DND-41 (cell line): ENCODE results near the gene TFR2.

Experiments
- CTCF ChIP-seq: IDR thresholded peaks from 2 replicates; pipeline ENCODE4 v1.5.1; 2012; ENCODE audit warnings: borderline replicate concordance, low read length, moderate library complexity, mild to moderate bottlenecking; ENCODE audit not compliant: poor library complexity, severe bottlenecking; ENCODE audit errors: extremely low read depth
- EZH2 ChIP-seq: IDR thresholded peaks from 3 replicates; pipeline ENCODE4 v1.6.1; 2012; ENCODE audit warnings: borderline replicate concordance, low read depth, mild to moderate bottlenecking, moderate library complexity, low read length, inconsistent platforms; ENCODE audit not compliant: severe bottlenecking

DNA sequence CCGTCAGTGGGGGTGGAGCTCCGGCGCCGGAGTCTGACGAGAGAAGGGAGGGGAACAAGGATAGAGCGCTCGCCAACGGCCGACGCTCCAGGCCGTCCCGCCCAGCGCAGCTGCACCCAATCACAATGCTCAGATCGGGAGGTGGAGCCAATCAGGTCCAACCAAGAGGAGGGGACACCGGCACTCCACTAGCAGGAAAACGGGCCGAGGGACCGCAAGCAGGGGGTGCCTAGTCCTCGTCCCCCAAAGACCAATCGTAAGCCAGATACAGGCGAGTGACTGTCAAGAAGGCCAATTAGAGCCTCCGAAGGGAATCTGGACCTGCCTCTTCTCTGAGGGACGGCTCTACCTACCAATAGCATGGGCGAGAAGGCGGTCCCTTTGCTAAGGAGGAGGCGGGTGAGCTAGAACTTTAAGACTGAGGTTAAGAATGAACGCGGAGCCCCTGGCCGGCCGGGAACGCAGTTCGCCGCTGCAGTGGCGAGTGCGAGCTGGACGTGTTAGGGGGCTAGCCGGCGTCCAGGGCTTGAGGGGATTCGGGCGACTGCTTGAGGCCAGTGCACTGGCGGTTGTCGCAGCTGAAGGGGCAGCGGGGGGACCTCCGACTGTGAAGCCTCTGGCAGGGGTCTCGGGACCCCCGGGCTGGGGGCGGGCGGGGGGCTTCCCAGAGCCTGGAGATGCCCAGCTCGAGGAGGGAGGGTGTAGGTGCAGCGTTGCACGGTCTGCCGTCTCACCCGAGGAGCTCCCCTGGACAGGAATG, 54.9 kb downstream of the TFR2 start, which contains the start of gene FBXO24:
- TF ChIP-seq CTCF: no peak
- no peak for TF ChIP-seq EZH2
